ENCODE results near the gene NAA80. TPM values are rescaled to one million over a fixed set of nuclear protein-coding genes. Genes with fewer than 3 reads are reported as not detected.

Gene NAA80
- total and polyA plus RNA-seq, 2 of the 13 experiments (the other 11 are each of a cell fraction or from before 2014, with no cell fraction given) = 3.4 to 8.7 TPM

GRCh38 chr3:50263478-50264382, 35.5 kb downstream of the NAA80 start (continued):
- TF ChIP-seq THYN1 (CRISPR knock-in tag; IDR thresholded peaks at IDR 0.05; ENCODE audit: borderline replicate concordance, low read depth) (no peak), NONO (IDR thresholded peaks at IDR 0.05) (no peak), NONO (CRISPR knock-in tag; conservative IDR thresholded peaks at IDR 0.05) (no peak), HNF1A (IDR thresholded peaks at IDR 0.05; ENCODE audit: low read depth) (no peak), HNF1A (CRISPR knock-in tag; IDR thresholded peaks at IDR 0.05; ENCODE audit: borderline replicate concordance) (no peak), ZNF670 (CRISPR knock-in tag; IDR thresholded peaks at IDR 0.05; ENCODE audit: borderline replicate concordance) (no peak), ZNF746 (CRISPR knock-in tag; IDR thresholded peaks at IDR 0.05) (peak; percentile 49; the same call in 1 of the 2 replicates), ZNF34 (CRISPR knock-in tag; IDR thresholded peaks at IDR 0.05; ENCODE audit: borderline replicate concordance) (no peak), ZNF776 (CRISPR knock-in tag; IDR thresholded peaks at IDR 0.05) (no peak), MEIS1 (CRISPR knock-in tag; IDR thresholded peaks at IDR 0.05; ENCODE audit: borderline replicate concordance) (no peak), GLI4 (CRISPR knock-in tag; IDR thresholded peaks at IDR 0.05; ENCODE audit: borderline replicate concordance) (no peak), GABPA (IDR thresholded peaks at IDR 0.05; ENCODE audit: low read depth, low read length) (no peak), GABPA (CRISPR knock-in tag; IDR thresholded peaks at IDR 0.05; ENCODE audit: low read depth) (0 out of 2 replicates have a peak, but pooled peaks have one; percentile 15), ZNF775 (CRISPR knock-in tag; IDR thresholded peaks at IDR 0.05; ENCODE audit: borderline replicate concordance) (no peak), DZIP1 (CRISPR knock-in tag; IDR thresholded peaks at IDR 0.05) (no peak), KDM2A (CRISPR knock-in tag; IDR thresholded peaks at IDR 0.05; ENCODE audit: borderline replicate concordance, low read depth) (no peak), TCF7L2 (IDR thresholded peaks at IDR 0.05; ENCODE audit: low read depth, low read length) (no peak), HOXA9 (CRISPR knock-in tag; IDR thresholded peaks at IDR 0.05; ENCODE audit: borderline replicate concordance) (no peak), ZMAT5 (CRISPR knock-in tag; IDR thresholded peaks at IDR 0.05; ENCODE audit: borderline replicate concordance, low read depth) (no peak), THAP11 (CRISPR knock-in tag; IDR thresholded peaks at IDR 0.05) (no peak), GPN1 (CRISPR knock-in tag; IDR thresholded peaks at IDR 0.05; ENCODE audit: borderline replicate concordance) (no peak)
